SU-DHL-6 (cell line): ENCODE results near the gene LHX6.

Source experiments
- CTCF ChIP-seq: fragments of 200-600 bp; sonication (generic); IDR thresholded peaks from one replicate; pipeline ENCODE4 v1.5.1; 2017; ENCODE audit warnings: antibody characterized with exemption, mild to moderate bottlenecking, low read length, moderate library complexity; ENCODE audit not compliant: insufficient read depth, poor library complexity, severe bottlenecking
- EZH2phosphoT487 ChIP-seq: fragments of 200-600 bp; sonication (generic), shearing (Covaris generic); conservative IDR thresholded peaks from 2 replicates; pipeline ENCODE4 v1.6.1; 2018; ENCODE audit warnings: mild to moderate bottlenecking, antibody characterized with exemption, low read length, moderate library complexity, mixed read lengths

- TF ChIP-seq EZH2phosphoT487 = no peak
- TF ChIP-seq CTCF = no peak
These were observed 5.3 kb downstream of the LHX6 start for GRCh38 chr9:122223435-122223834.
